ENCODE measurements around the gene MARK2.

DNA sequence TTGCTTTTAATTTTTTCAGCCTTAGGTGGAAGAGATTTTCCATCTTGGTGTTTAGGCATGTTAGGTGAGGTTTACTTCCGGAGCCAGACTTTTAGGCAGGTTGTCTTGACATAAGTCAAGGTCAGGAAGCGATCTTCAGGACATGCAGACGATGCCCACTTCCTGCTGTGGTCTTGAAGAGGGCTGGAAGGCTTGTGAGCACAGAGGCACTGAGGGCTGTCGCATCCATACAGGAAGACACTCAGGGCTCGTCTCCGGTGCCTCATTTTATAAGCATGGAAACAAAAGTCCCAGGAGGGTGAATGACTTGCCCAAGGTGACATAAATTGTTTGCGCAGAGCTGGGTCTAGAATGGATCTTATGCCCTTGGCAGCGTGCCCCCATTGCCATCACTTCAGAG is 30.8 kb downstream of the MARK2 start:
- TF ChIP-seq YY1 (IDR thresholded peaks at IDR 0.05; ENCODE audit: insufficient read depth, insufficient read length) (no peak), ZNF274 (IDR thresholded peaks at IDR 0.05; ENCODE audit: low read depth, low read length) (no peak)

Data from NT2/D1 (cell line).